ENCODE measurements around the gene CHST6. TPM values are rescaled to one million over a fixed set of nuclear protein-coding genes. Genes with fewer than 3 reads are reported as not detected.

Gene CHST6
- total RNA-seq, 4 donors from 2014 or later, result 0.07 TPM; not detected in 3

- Histone ChIP-seq H3K27me3 (no peaks in the 10 kb centered on the region), H3K4me1 (peaks cover 0 to 14% of the 10 kb centered on the region in 2 donors), H3K4me3 (no peak overlapping the region), H3K36me3 (no peaks in the 10 kb centered on the region), H3K9me3 (no peaks in the 10 kb centered on the region), H3K27ac (no peak overlapping the region)
- intact Hi-C loops (cut with DNase I; ENCODE audit: low total_unique reads) (loop anchor here (5.0 kb wide), 2 partner anchors 104 to 266 kb away; partner anchors contain the start of gene GABARAPL2), in situ Hi-C loops (cut with MboI; ENCODE audit: low sequenced_read_pairs in 4 of 4) (loop anchor here in 2 of 4 donors (10.0 to 25.0 kb wide), 3 partner anchors 52 to 1724 kb away; partner anchors contain the start of genes KARS1 (in 1 of the 2), MON1B (in 1 of the 2), SYCE1L (in 1 of the 2) and TERF2IP (in 1 of the 2))
- TF ChIP-seq, protein P1, sequence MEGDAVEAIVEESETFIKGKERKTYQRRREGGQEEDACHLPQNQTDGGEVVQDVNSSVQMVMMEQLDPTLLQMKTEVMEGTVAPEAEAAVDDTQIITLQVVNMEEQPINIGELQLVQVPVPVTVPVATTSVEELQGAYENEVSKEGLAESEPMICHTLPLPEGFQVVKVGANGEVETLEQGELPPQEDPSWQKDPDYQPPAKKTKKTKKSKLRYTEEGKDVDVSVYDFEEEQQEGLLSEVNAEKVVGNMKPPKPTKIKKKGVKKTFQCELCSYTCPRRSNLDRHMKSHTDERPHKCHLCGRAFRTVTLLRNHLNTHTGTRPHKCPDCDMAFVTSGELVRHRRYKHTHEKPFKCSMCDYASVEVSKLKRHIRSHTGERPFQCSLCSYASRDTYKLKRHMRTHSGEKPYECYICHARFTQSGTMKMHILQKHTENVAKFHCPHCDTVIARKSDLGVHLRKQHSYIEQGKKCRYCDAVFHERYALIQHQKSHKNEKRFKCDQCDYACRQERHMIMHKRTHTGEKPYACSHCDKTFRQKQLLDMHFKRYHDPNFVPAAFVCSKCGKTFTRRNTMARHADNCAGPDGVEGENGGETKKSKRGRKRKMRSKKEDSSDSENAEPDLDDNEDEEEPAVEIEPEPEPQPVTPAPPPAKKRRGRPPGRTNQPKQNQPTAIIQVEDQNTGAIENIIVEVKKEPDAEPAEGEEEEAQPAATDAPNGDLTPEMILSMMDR (IDR thresholded peaks at IDR 0.05 in 4 of 5, conservative IDR thresholded peaks at IDR 0.05 in 1 of 5), result no peak
- no peak for TF ChIP-seq POLR2A (IDR thresholded peaks at IDR 0.05)
- no peak for ATAC-seq
- DNase-seq, result no peak
Measured at GRCh38 chr16:75462806-75463205, 32.4 kb downstream of the CHST6 start.

DNA sequence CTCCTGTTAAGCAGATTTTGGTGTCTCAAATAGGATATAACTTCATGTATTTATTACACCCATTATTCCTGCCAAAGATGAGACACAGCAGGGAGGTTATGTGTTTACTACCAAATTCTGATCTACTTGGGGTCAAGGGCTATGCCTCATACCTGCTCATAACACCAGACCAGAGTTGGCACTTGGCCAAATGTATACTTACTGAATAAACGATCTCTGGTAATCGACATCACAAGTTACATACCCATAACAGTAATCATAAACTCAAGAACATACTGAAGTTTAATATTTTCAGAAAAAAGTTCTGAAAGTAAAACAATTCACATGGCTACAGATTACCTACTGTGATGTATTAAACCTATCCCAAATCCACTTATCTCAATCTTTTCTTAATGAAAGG, 33.7 kb downstream of the CHST6 start:
- Histone ChIP-seq H3K9me3 (no peaks in the 10 kb centered on the region), H3K27me3 (no peaks in the 10 kb centered on the region), H3K4me3 (no peak overlapping the region), H3K36me3 (no peaks in the 10 kb centered on the region), H3K27ac (no peak overlapping the region), H3K4me1 (peaks cover 0 to 14% of the 10 kb centered on the region in 2 donors)
- TF ChIP-seq POLR2A (IDR thresholded peaks at IDR 0.05), result no peak
- TF ChIP-seq, protein P1 (IDR thresholded peaks at IDR 0.05 in 4 of 5, conservative IDR thresholded peaks at IDR 0.05 in 1 of 5), result no peak
- intact Hi-C loops (cut with DNase I; ENCODE audit: low total_unique reads), result loop anchor here (5.0 kb wide), 2 partner anchors 106 to 264 kb away; partner anchors contain the start of gene GABARAPL2
- no peak for ATAC-seq
- in situ Hi-C loops (cut with MboI; ENCODE audit: low sequenced_read_pairs in 4 of 4), result loop anchor here in 2 of 4 donors (10.0 to 25.0 kb wide), 3 partner anchors 53 to 1726 kb away; partner anchors contain the start of genes KARS1 (in 1 of the 2), MON1B (in 1 of the 2), SYCE1L (in 1 of the 2) and TERF2IP (in 1 of the 2)
- DNase-seq, result no peak

- no peak for DNase-seq
- ATAC-seq, result no peak
- H3K27ac ChIP-seq, result no peak overlapping the region
- H3K9me3 ChIP-seq, result no peaks in the 10 kb centered on the region
- in situ Hi-C loops (cut with MboI; ENCODE audit: low sequenced_read_pairs in 4 of 4), result loop anchor here in 2 of 4 donors (10.0 to 25.0 kb wide), 3 partner anchors 54 to 1727 kb away; partner anchors contain the start of genes KARS1 (in 1 of the 2), MON1B (in 1 of the 2), SYCE1L (in 1 of the 2) and TERF2IP (in 1 of the 2)
- no peaks in the 10 kb centered on the region for H3K36me3 ChIP-seq
- no peak for TF ChIP-seq POLR2A (IDR thresholded peaks at IDR 0.05)
- TF ChIP-seq, protein P1 (IDR thresholded peaks at IDR 0.05 in 4 of 5, conservative IDR thresholded peaks at IDR 0.05 in 1 of 5), result no peak
- no peak overlapping the region for H3K4me3 ChIP-seq
- intact Hi-C loops (cut with DNase I; ENCODE audit: low total_unique reads), result loop anchor here (5.0 kb wide), 2 partner anchors 107 to 263 kb away; partner anchors contain the start of gene GABARAPL2
- peaks cover 0 to 14% of the 10 kb centered on the region in 2 donors for H3K4me1 ChIP-seq
- H3K27me3 ChIP-seq, result no peaks in the 10 kb centered on the region
Measured at GRCh38 chr16:75460446-75460845, 34.8 kb downstream of the CHST6 start.

- H3K4me1 ChIP-seq, result peaks cover 0 to 14% of the 10 kb centered on the region in 2 donors
- DNase-seq, result no peak
Measured at GRCh38 chr16:75459691-75460090, 35.5 kb downstream of the CHST6 start.

More at GRCh38 chr16:75459691-75460090, 35.5 kb downstream of the CHST6 start:
- no peaks in the 10 kb centered on the region for H3K9me3 ChIP-seq
- H3K4me3 ChIP-seq, result no peak overlapping the region
- H3K36me3 ChIP-seq, result no peaks in the 10 kb centered on the region
- H3K27me3 ChIP-seq, result no peaks in the 10 kb centered on the region
- intact Hi-C loops (cut with DNase I; ENCODE audit: low total_unique reads), result loop anchor here (5.0 kb wide), 2 partner anchors 108 to 262 kb away; partner anchors contain the start of gene GABARAPL2
- in situ Hi-C loops (cut with MboI; ENCODE audit: low sequenced_read_pairs in 4 of 4), result loop anchor here in 2 of 4 donors (10.0 to 25.0 kb wide), 3 partner anchors 55 to 1728 kb away; partner anchors contain the start of genes KARS1 (in 1 of the 2), MON1B (in 1 of the 2), SYCE1L (in 1 of the 2) and TERF2IP (in 1 of the 2)
- TF ChIP-seq, protein P1 (IDR thresholded peaks at IDR 0.05 in 4 of 5, conservative IDR thresholded peaks at IDR 0.05 in 1 of 5), result no peak
- TF ChIP-seq POLR2A (IDR thresholded peaks at IDR 0.05), result no peak
- H3K27ac ChIP-seq, result no peak overlapping the region
- ATAC-seq, result no peak
